A549 treated with CORT108297 at 1 μM for 4 hours (cell line): Measurements from ENCODE around the gene PRR5. TPM values are rescaled to one million over a fixed set of nuclear protein-coding genes. Genes with fewer than 3 reads are reported as not detected.

Experiments used
- total RNA-seq: library from RNA; stranded (reverse); fragments of 200-300 nt; extraction: Qiagen RNA extraction; gene quantifications from 5 replicates; pipeline ENCODE4 v1.2.3, GENCODE V29; 2022

PRR5 gene
- 12.2 to 20.9 TPM (median 20.2 TPM) in 5 replicates for total RNA-seq

GRCh38 chr22:44701824-44702478 is at the start of gene PRR5:
TSS of gene PRR5 (plus strand) at chr22:44702204. CDS start at chr22:44702475, 271 bp downstream.

GRCh38 chr22:44752285-44753188 is 50.5 kb downstream of the PRR5 start, which contains the start of gene ARHGAP8:
TSS of gene ARHGAP8 (plus strand) at chr22:44752575. CDS start at chr22:44786528, 33,953 bp downstream.

Other genes with a start within 250 kb of the PRR5 start
- 23.4 to 29.5 TPM (median 25.2 TPM) in 5 replicates for gene RTL6, start 204.0 kb upstream of the PRR5 start, total RNA-seq
- 1.3 to 2.2 TPM (median 1.8 TPM) in 5 replicates for gene ARHGAP8, start 50.4 kb downstream of the PRR5 start, total RNA-seq